Heart left ventricle (tissue), 16 donors: ENCODE results near the gene YPEL3. TPM values are rescaled to one million over a fixed set of nuclear protein-coding genes. Genes with fewer than 3 reads are reported as not detected.

Experiments
- ATAC-seq, 4 donors: fragments of 200-7000 bp; cut with Tn5 transposase; one replicate each; pipeline ENCODE4 v1.9.1; 2020 to 2022; ENCODE audit warnings: moderate library complexity in 4 of 4, mild to moderate bottlenecking in 3 of 4, moderate number of reproducible peaks in 1 of 4
- DNase-seq, 5 donors: peaks; one replicate each; pipeline ENCODE4 v3.0.0-alpha.2; 2020
- H3K27ac ChIP-seq, 12 donors: fragments of 200-600 bp; sonication (generic) in 4 of 12; one replicate each; pipeline versions ENCODE4 v1.5.0 to v1.8.0; 2016 to 2022; ENCODE audit warnings: mild to moderate bottlenecking in 2 of 12
- H3K27me3 ChIP-seq, 9 donors: fragments of 200-600 bp; sonication (generic) in 2 of 9; one replicate each; pipeline versions ENCODE4 v1.5.1 to v1.8.0; 2016 to 2022; ENCODE audit warnings: mild to moderate bottlenecking in 3 of 9
- H3K36me3 ChIP-seq, 9 donors: fragments of 200-600 bp; sonication (generic) in 2 of 9; one replicate each; pipeline versions ENCODE4 v1.5.0 to v1.8.0; 2018 to 2022; ENCODE audit warnings: mild to moderate bottlenecking in 2 of 9
- H3K4me1 ChIP-seq, 12 donors: fragments of 200-600 bp; sonication (generic) in 4 of 12; one replicate each; pipeline versions ENCODE4 v1.5.0 to v1.8.0; 2016 to 2022; ENCODE audit warnings: mild to moderate bottlenecking in 3 of 12
- H3K4me3 ChIP-seq, 12 donors: fragments of 200-600 bp; sonication (generic) in 4 of 12; one replicate each; pipeline versions ENCODE4 v1.5.0 to v1.8.0; 2017 to 2022; ENCODE audit warnings: mild to moderate bottlenecking in 9 of 12, moderate library complexity in 4 of 12
- H3K9me3 ChIP-seq, 12 donors: fragments of 200-600 bp; sonication (generic) in 4 of 12; one replicate each; pipeline versions ENCODE4 v1.5.0 to v1.8.0; 2016 to 2022; ENCODE audit warnings: mild to moderate bottlenecking in 1 of 12
- CTCF ChIP-seq, 12 donors: fragments of 200-600 bp; sonication (generic) in 4 of 12; IDR thresholded peaks; one replicate each; pipeline versions ENCODE4 v1.5.0 to v1.8.0; 2018 to 2022; ENCODE audit warnings: antibody characterized with exemption in 12 of 12, mild to moderate bottlenecking in 5 of 12
- POLR2A ChIP-seq, 2 donors: fragments of 450-650 bp; IDR thresholded peaks; one replicate each; pipeline ENCODE4 v1.6.1; 2017; ENCODE audit warnings: antibody characterized with exemption in 2 of 2, mild to moderate bottlenecking in 2 of 2, moderate library complexity in 2 of 2
- WGBS, 4 donors: extraction: QIAGEN DNeasy Blood & Tissue Kit in 2 of 4; methylation state at CpG; one replicate each; pipeline versions ENCODE4 v1.1.5 to v1.1.7; 2013 to 2018; 5-methylcytosine and 5-hydroxymethylcytosine counted together
- intact Hi-C, 10 donors: fragments of 100-400 bp; cut with DNase I; formaldehyde crosslinking; loops; one replicate each; pipeline versions ENCODE4 v1.11.1 to v1.14.2; 2022
- polyA plus RNA-seq, 2 donors: library from polyadenylated mRNA; stranded (reverse); fragments of 200-250 nt; gene quantifications; one replicate each; pipeline ENCODE4 v1.2.3, GENCODE V29; 2013
- total RNA-seq, 9 donors: library from RNA; depleted of rRNA in 2 of 9; stranded (reverse); fragments of >200 nt in 2 of 9; fragmentation: NEBNext Ultra II Directional in 3 of 9; extraction: Animal tissue kit (Norgen Biotek cat#: 25700) in 3 of 9; gene quantifications; one replicate each; pipeline versions ENCODE4 v1.1.0 to v1.2.4, GENCODE V29; 2016 to 2023
- donor health status: ischemic (EF 13 %, LVEDD 7.1; RV severe dilation, severe dysfunction).
- donor health status: healthy with polysubstance abuse.
- donor health status: DM: no; HTN: yes; CAD: no.
- donor health status: DM: no; HTN: no; CAD: no.
- donor health status: ischemic (EF 25% LVEDD 6.9; RV normal size, moderate dysfunction).
- donor health status: ischemic (EF 25% LVEDD 5.7; RV mildly dilated, moderate dysfunction).
- donor health status: healthy.
- donor health status: DM: yes; HTN: yes; CAD: no.
- donor health status: ischemic (EF 35%, LVEDD 5.7; RV mildly dilated, moderate dysfunction).
- donor health status: nonischemic (EF 11% LVEDD 7.7; RV severe dilation, severe dysfunction).
- donor health status: DM: yes; HTN: yes; CAD: no.
- donor health status: PGD.
- donor health status: ischemic (EF 29% LVEDD 5.4; RV normal size, mild dysfunction).
- donor health status: nonischemic (EF 23%, LVEDD 6.1; RV moderate dilation, normal function).

The YPEL3 gene
- total and polyA plus RNA-seq, 11 donors, result 34.8 to 248 (median 50.3) TPM

GRCh38 chr16:30082545-30083090 lies 13.4 kb downstream of the YPEL3 start:
- peaks cover 0 to 82% (median 76%) of the 10 kb centered on the region in 9 donors for H3K36me3 ChIP-seq
- ATAC-seq, result no peak
- peak in 2 of 5 donors; percentile 12 to 34 for DNase-seq

GRCh38 chr16:30079480-30079879 lies 16.5 kb downstream of the YPEL3 start:
- ATAC-seq (no peak), DNase-seq (peak in 1 of 5 donors; percentile 24)
- no peaks in the 10 kb centered on the region for H3K27me3 ChIP-seq
- 83 to 97% (median 86%) methylated on average over 6 to 7 of the region's 7 CpGs for WGBS, 4 donors
- intact Hi-C loops, result no loop called here
- H3K4me3 ChIP-seq, result no peak overlapping the region
- peaks cover 0 to 51% (median 31%) of the 10 kb centered on the region in 12 donors for H3K4me1 ChIP-seq
- TF ChIP-seq CTCF (IDR thresholded peaks at IDR 0.05) (no peak), POLR2A (IDR thresholded peaks at IDR 0.05) (no peak)
- H3K27ac ChIP-seq, result peak overlapping the region in 1 of 12 donors; percentile 37
- no peaks in the 10 kb centered on the region for H3K9me3 ChIP-seq
- H3K36me3 ChIP-seq, result peaks cover 0 to 79% (median 67%) of the 10 kb centered on the region in 9 donors

More at GRCh38 chr16:30082545-30083090, 13.4 kb downstream of the YPEL3 start:
- peaks cover 0 to 33% (median 17%) of the 10 kb centered on the region in 12 donors for H3K4me1 ChIP-seq
- intact Hi-C loops, result no loop called here
- H3K27me3 ChIP-seq, result no peaks in the 10 kb centered on the region
- no peak overlapping the region for H3K4me3 ChIP-seq
- no peaks in the 10 kb centered on the region for H3K9me3 ChIP-seq
- WGBS, 4 donors, result 87 to 91% (median 90%) methylated on average over 20 of the region's 20 CpGs
- no peak overlapping the region for H3K27ac ChIP-seq
- TF ChIP-seq CTCF (IDR thresholded peaks at IDR 0.05), result no peak
- TF ChIP-seq POLR2A (IDR thresholded peaks at IDR 0.05), result no peak

- intact Hi-C loops, result no loop called here
- WGBS, 4 donors, result 63 to 72% (median 67%) methylated on average over 7 of the region's 7 CpGs
Measured at GRCh38 chr16:30078744-30079143, 17.3 kb downstream of the YPEL3 start.

More at GRCh38 chr16:30078744-30079143, 17.3 kb downstream of the YPEL3 start:
- no peak for DNase-seq
- TF ChIP-seq CTCF (IDR thresholded peaks at IDR 0.05), result no peak
- no peak for TF ChIP-seq POLR2A (IDR thresholded peaks at IDR 0.05)
- peak in 1 of 4 donors; percentile 44 for ATAC-seq
- Histone ChIP-seq H3K27me3 (no peaks in the 10 kb centered on the region), H3K4me3 (no peak overlapping the region), H3K36me3 (peaks cover 0 to 72% (median 60%) of the 10 kb centered on the region in 9 donors), H3K27ac (peak overlapping the region in 5 of 12 donors; percentile 11 to 54 (median 37)), H3K9me3 (no peaks in the 10 kb centered on the region), H3K4me1 (peaks cover 0 to 51% (median 30%) of the 10 kb centered on the region in 12 donors)
